ENCODE measurements around the gene C1orf216. TPM values are rescaled to one million over a fixed set of nuclear protein-coding genes. Genes with fewer than 3 reads are reported as not detected.
A peak's percentile ranks its signal among the peaks of the same experiment; 100 is the strongest.
"Not testable (repeated sequence)": the region's sequence is repeated elsewhere in the genome, so short reads cannot be mapped to it uniquely, and the experiment has no call there.

C1orf216 gene
- total and polyA plus RNA-seq, 10 of the 15 experiments (the other 5 are each of a cell fraction or from before 2014, with no cell fraction given): 2.9 to 17.2 (median 11.3) TPM

- H3K36me3 ChIP-seq (ENCODE audit: control insufficient read depth in 2 of 2, insufficient read depth in 2 of 2, low read length in 1 of 2): peaks cover 0 to 3% of the 10 kb centered on the region in 2 experiments; a peak in 1 of 4 replicates
- H3K4me1 ChIP-seq (ENCODE audit: control insufficient read depth, insufficient read depth, low read length): peaks cover 5% of the 10 kb centered on the region
- DNase-seq (ENCODE audit: low read depth, low spot score) (no peak), ATAC-seq (no peak), FAIRE-seq (no peak)
- in situ Hi-C loops (cut with MboI): loop anchor here (5.0 kb wide), 1 partner anchor 148 kb away; no protein-coding TSS in a partner anchor
- H3K27me3 ChIP-seq (replicated peaks in 1 of 2; ENCODE audit: control insufficient read depth in 2 of 2, insufficient read depth in 2 of 2, low read length in 1 of 2): no peaks in the 10 kb centered on the region
- no peak overlapping the region; the same call in 1 of the 2 replicates for H3K9ac ChIP-seq (ENCODE audit: control insufficient read depth, insufficient read depth, low read length)
- no peaks in the 10 kb centered on the region for H4K20me1 ChIP-seq (ENCODE audit: control insufficient read depth, insufficient read depth)
- intact Hi-C loops (cut with micrococcal nuclease; ENCODE audit: unreplicated experiment): loop anchor here (1.0 to 5.0 kb wide), 4 partner anchors 57 to 263 kb away; partner anchors contain the start of gene PSMB2
- H3K9me3 ChIP-seq (replicated peaks; ENCODE audit: control insufficient read depth, insufficient read depth, low read length): no peaks in the 10 kb centered on the region
- H3K79me2 ChIP-seq (ENCODE audit: control insufficient read depth, insufficient read depth, low read length): peaks cover 20% of the 10 kb centered on the region
- H3K27ac ChIP-seq (ENCODE audit: control insufficient read depth, insufficient read depth): no peak overlapping the region
- WGBS (ENCODE audit: insufficient coverage, insufficient replicate concordance, low lambda C conversion rate, missing lambda C conversion rate): 48% methylated on average over 2 of the region's 2 CpGs
- ChIA-PET POLR2A (interaction anchor here (1.0 to 1.7 kb wide), 4 partner anchors 54 to 145 kb away, joined by 3 to 11 read pairs (median 3); partner anchors contain the start of gene CLSPN), RAD21 (ENCODE audit: unreplicated experiment) (interaction anchor here (0.8 to 4.2 kb wide), 20 partner anchors 11 to 264 kb away, joined by 3 to 57 read pairs (median 4); partner anchors contain the start of genes CLSPN and TFAP2E), SMC1A (ENCODE audit: uncharacterized antibody, unreplicated experiment) (interaction anchor here (0.8 to 4.5 kb wide), 18 partner anchors 9 to 264 kb away, joined by 3 to 35 read pairs (median 4); partner anchors contain the start of genes CLSPN and TFAP2E), CTCF (interaction anchor here (0.5 to 9.0 kb wide), 59 partner anchors 8 to 493 kb away, joined by 3 to 109 read pairs (median 5); partner anchors contain the start of genes CLSPN, KIAA0319L, NCDN and PSMB2)
- peak overlapping the region; percentile 41 for H3K4me2 ChIP-seq (ENCODE audit: control insufficient read depth, insufficient read depth)
- TF ChIP-seq IKZF1 (conservative IDR thresholded peaks at IDR 0.05): no peak
- peak; percentile 89; the same call in 1 of the 2 replicates for TF ChIP-seq HDGF (IDR thresholded peaks at IDR 0.05)
- TF ChIP-seq IKZF2 (IDR thresholded peaks at IDR 0.05): no peak
- peak; percentile 23; the same call in 1 of the 2 replicates for TF ChIP-seq NBN (IDR thresholded peaks at IDR 0.05)
- BruUV-seq (replicated peaks): no TSS peak
- H3K4me3 ChIP-seq: 0 out of 2 replicates have a peak overlapping the region, but pooled peaks have one; percentile 9
- H2AFZ ChIP-seq (ENCODE audit: control insufficient read depth, low read depth, low read length): no peak overlapping the region
These were observed 3.6 kb downstream of the C1orf216 start for GRCh38 chr1:35714921-35715567.

- H3K79me2 ChIP-seq (ENCODE audit: control insufficient read depth, insufficient read depth, low read length); ATAC-seq; H3K36me3 ChIP-seq (ENCODE audit: control insufficient read depth in 2 of 2, insufficient read depth in 2 of 2, low read length in 1 of 2); H3K4me1 ChIP-seq (ENCODE audit: control insufficient read depth, insufficient read depth, low read length); POLR2A ChIA-PET; DNase-seq (ENCODE audit: low read depth, low spot score); H3K27me3 ChIP-seq (replicated peaks in 1 of 2; ENCODE audit: control insufficient read depth in 2 of 2, insufficient read depth in 2 of 2, low read length in 1 of 2); intact Hi-C loops (cut with micrococcal nuclease; ENCODE audit: unreplicated experiment); H2AFZ ChIP-seq (ENCODE audit: control insufficient read depth, low read depth, low read length); FAIRE-seq; SMC1A ChIA-PET (ENCODE audit: uncharacterized antibody, unreplicated experiment); H3K27ac ChIP-seq (ENCODE audit: control insufficient read depth, insufficient read depth); in situ Hi-C loops (cut with MboI); H3K9ac ChIP-seq (ENCODE audit: control insufficient read depth, insufficient read depth, low read length); H3K4me2 ChIP-seq (ENCODE audit: control insufficient read depth, insufficient read depth); BruUV-seq (replicated peaks); H3K4me3 ChIP-seq; H3K9me3 ChIP-seq (replicated peaks; ENCODE audit: control insufficient read depth, insufficient read depth, low read length); H4K20me1 ChIP-seq (ENCODE audit: control insufficient read depth, insufficient read depth); RAD21 ChIA-PET (ENCODE audit: unreplicated experiment): not testable (repeated sequence)
- 100% methylated on average over 5 of the region's 5 CpGs for WGBS (ENCODE audit: insufficient coverage, insufficient replicate concordance, low lambda C conversion rate, missing lambda C conversion rate)
- CTCF ChIA-PET: interaction anchor here (0.6 to 9.0 kb wide), 5 partner anchors 9 to 146 kb away, joined by 3 to 109 read pairs (median 3); no protein-coding TSS in a partner anchor
These were observed 7.6 kb downstream of the C1orf216 start for GRCh38 chr1:35711098-35711497.
